SU-DHL-6 (cell line): ENCODE results near the gene CCDC63.

Source experiments
- EZH2phosphoT487 ChIP-seq: fragments of 200-600 bp; sonication (generic), shearing (Covaris generic); conservative IDR thresholded peaks from 2 replicates; pipeline ENCODE4 v1.6.1; 2018; ENCODE audit warnings: mild to moderate bottlenecking, antibody characterized with exemption, low read length, moderate library complexity, mixed read lengths
- TF ChIP-seq, protein P1 (sequence below): fragments of 200-600 bp; sonication (generic); IDR thresholded peaks from one replicate; pipeline ENCODE4 v1.5.1; 2017; ENCODE audit warnings: antibody characterized with exemption, mild to moderate bottlenecking, low read length, moderate library complexity; ENCODE audit not compliant: insufficient read depth, poor library complexity, severe bottlenecking

DNA sequence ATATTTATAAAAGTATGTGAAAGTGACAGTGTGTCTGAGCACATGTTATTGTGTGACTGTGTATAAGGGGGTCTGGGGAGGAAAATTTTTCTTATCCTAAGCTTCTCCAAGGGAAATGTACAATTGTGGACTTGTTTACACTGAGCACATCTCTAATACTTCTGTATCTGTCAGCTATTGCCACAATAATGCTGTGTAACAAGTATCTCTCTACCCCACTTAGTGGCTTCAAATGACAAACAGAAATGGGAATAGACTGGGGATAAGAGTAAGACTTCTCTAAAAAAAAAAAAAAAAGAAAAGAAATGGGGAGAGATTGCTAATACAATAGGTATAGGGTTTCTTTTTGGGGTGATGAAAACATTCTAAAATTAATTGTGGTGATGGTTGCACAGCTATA, 44.3 kb upstream of the CCDC63 start:
- TF ChIP-seq, protein P1, sequence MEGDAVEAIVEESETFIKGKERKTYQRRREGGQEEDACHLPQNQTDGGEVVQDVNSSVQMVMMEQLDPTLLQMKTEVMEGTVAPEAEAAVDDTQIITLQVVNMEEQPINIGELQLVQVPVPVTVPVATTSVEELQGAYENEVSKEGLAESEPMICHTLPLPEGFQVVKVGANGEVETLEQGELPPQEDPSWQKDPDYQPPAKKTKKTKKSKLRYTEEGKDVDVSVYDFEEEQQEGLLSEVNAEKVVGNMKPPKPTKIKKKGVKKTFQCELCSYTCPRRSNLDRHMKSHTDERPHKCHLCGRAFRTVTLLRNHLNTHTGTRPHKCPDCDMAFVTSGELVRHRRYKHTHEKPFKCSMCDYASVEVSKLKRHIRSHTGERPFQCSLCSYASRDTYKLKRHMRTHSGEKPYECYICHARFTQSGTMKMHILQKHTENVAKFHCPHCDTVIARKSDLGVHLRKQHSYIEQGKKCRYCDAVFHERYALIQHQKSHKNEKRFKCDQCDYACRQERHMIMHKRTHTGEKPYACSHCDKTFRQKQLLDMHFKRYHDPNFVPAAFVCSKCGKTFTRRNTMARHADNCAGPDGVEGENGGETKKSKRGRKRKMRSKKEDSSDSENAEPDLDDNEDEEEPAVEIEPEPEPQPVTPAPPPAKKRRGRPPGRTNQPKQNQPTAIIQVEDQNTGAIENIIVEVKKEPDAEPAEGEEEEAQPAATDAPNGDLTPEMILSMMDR: no peak
- no peak for TF ChIP-seq EZH2phosphoT487
